Spinal cord (tissue), 10 donors: Measurements from ENCODE around the gene IL7R. TPM values are rescaled to one million over a fixed set of nuclear protein-coding genes. Genes with fewer than 3 reads are reported as not detected.

Experiments
- DNase-seq, 6 donors: peaks; one replicate each; pipeline versions ENCODE4 v3.0.0 to v3.0.0-alpha.2; 2013 to 2015; ENCODE audit warnings: low spot score in 6 of 6, low read depth in 4 of 6
- H3K27ac ChIP-seq: one replicate; pipeline ENCODE4 v1.5.1; 2013; ENCODE audit warnings: low read depth, low read length, control low read depth
- H3K27me3 ChIP-seq: one replicate; pipeline ENCODE4 v1.6.1; 2013; ENCODE audit warnings: low read length; ENCODE audit not compliant: control insufficient read depth, insufficient read depth
- H3K36me3 ChIP-seq: one replicate; pipeline ENCODE4 v1.6.1; 2013; ENCODE audit warnings: low read length; ENCODE audit not compliant: control insufficient read depth, insufficient read depth
- H3K4me1 ChIP-seq: one replicate; pipeline ENCODE4 v1.6.1; 2013; ENCODE audit warnings: low read length; ENCODE audit not compliant: control insufficient read depth, insufficient read depth
- H3K4me3 ChIP-seq: one replicate; pipeline ENCODE4 v1.5.1; 2013; ENCODE audit warnings: low read depth, low read length, control low read depth
- H3K9me3 ChIP-seq: one replicate; pipeline ENCODE4 v1.6.1; 2013; ENCODE audit warnings: low read length; ENCODE audit not compliant: control insufficient read depth, insufficient read depth
- whole genome bisulfite sequencing: methylation state at CpG from one replicate; pipeline ENCODE4 v1.1.5; 2013; ENCODE audit warnings: missing lambda C conversion rate; ENCODE audit not compliant: insufficient coverage; 5-methylcytosine and 5-hydroxymethylcytosine counted together
- polyA plus RNA-seq, 2 donors: library from polyadenylated mRNA; unstranded; fragments of 120-200 nt; gene quantifications; one replicate each; pipeline ENCODE4 v1.2.1, GENCODE V29; 2013; ENCODE audit not compliant: insufficient read length in 2 of 2
- small RNA-seq: library from RNA; depleted of rRNA; stranded (forward); fragments of <200 nt; gene quantifications from one replicate; pipeline ENCODE3, GENCODE V24; 2014; ENCODE audit warnings: low replicate concordance
- total RNA-seq, 2 donors: library from RNA; depleted of rRNA in 1 of 2; stranded (reverse); fragments of 120-200 nt in 1 of 2; fragments of >200 nt in 1 of 2; gene quantifications; one replicate each; pipeline versions ENCODE4 v1.2.3 to v1.2.4, GENCODE V29; 2013 to 2014
- donor health status: healthy.

IL7R gene
- total and polyA plus RNA-seq, 4 donors, result 0.50 to 2.1 (median 1.5) TPM

DNA sequence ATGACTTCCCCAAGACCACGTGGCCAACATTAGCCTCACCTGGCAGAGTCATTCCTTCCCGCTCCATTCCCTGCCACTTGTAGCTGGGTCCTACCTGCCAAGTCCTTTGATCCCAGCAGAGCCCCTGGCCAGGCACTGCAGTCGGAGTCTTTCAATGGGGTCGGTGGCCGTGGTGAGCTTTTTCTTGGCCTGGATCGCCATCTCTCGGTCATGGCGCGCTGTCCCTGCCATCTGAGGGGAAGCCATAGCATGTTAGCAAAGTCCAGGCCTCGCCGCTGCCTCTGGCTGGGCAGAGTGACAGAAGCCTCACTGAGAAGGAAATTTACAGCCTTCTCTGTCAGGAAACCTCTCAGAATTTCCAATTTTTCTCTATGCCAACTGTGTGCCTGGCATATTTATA, 64.2 kb downstream of the IL7R start:
- no peaks in the 10 kb centered on the region for H3K36me3 ChIP-seq
- H3K27ac ChIP-seq, result no peak overlapping the region
- H3K9me3 ChIP-seq, result no peaks in the 10 kb centered on the region
- H3K4me3 ChIP-seq, result no peak overlapping the region
- peak in 1 of 6 donors; percentile 28 for DNase-seq
- 62% methylated on average over 11 of the region's 11 CpGs for WGBS
- peaks cover 8% of the 10 kb centered on the region for H3K4me1 ChIP-seq
- peaks cover 15% of the 10 kb centered on the region for H3K27me3 ChIP-seq

DNA sequence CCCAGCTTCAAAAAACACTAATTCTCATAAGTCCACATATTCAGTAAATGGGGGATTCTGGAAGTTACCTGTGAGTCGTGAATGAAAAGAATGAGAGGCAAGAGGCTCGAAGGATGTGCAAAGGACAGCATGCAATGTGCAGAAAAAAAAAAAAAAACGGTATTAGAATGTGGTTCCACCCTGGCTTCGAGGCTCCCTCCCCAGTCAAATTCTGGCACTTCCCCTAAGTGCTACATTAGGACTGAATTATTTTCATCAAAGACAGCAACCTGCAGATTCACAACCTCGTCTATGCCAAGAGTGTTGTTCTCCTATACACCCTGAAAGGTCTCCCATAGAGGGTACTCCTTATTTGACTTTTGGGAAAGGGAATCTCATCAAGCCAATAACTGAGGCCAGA, 65.2 kb downstream of the IL7R start:
- peaks cover 15% of the 10 kb centered on the region for H3K27me3 ChIP-seq
- 83% methylated on average over 1 of the region's 5 CpGs for WGBS
- peaks cover 12% of the 10 kb centered on the region for H3K4me1 ChIP-seq
- H3K27ac ChIP-seq, result no peak overlapping the region
- H3K9me3 ChIP-seq, result no peaks in the 10 kb centered on the region
- H3K4me3 ChIP-seq, result no peak overlapping the region
- H3K36me3 ChIP-seq, result no peaks in the 10 kb centered on the region
- DNase-seq, result no peak

DNA sequence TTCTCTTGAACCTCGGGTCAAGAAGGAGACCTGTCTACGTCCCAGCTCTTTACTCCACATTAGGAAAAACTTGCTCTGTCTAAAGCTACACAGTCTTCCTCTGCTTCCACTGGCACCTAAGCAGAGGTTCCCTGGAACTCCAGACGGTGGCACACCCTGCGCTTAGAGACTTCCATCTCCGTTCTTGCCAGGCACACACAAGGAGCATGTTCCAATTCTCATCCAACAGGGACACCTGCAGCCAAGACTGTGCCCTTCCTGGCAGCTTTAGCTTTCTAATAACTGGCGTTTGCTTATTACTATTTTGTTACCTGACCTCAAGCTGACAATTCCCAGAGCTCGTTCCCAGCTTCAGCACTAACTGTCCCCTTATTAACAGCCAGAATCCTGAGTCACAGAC, 65.8 kb downstream of the IL7R start:
- Histone ChIP-seq H3K9me3 (no peaks in the 10 kb centered on the region), H3K4me3 (no peak overlapping the region), H3K27ac (no peak overlapping the region), H3K4me1 (peaks cover 12% of the 10 kb centered on the region), H3K27me3 (peaks cover 15% of the 10 kb centered on the region), H3K36me3 (no peaks in the 10 kb centered on the region)
- no peak for DNase-seq
- WGBS, result 78% methylated on average over 6 of the region's 7 CpGs

DNA sequence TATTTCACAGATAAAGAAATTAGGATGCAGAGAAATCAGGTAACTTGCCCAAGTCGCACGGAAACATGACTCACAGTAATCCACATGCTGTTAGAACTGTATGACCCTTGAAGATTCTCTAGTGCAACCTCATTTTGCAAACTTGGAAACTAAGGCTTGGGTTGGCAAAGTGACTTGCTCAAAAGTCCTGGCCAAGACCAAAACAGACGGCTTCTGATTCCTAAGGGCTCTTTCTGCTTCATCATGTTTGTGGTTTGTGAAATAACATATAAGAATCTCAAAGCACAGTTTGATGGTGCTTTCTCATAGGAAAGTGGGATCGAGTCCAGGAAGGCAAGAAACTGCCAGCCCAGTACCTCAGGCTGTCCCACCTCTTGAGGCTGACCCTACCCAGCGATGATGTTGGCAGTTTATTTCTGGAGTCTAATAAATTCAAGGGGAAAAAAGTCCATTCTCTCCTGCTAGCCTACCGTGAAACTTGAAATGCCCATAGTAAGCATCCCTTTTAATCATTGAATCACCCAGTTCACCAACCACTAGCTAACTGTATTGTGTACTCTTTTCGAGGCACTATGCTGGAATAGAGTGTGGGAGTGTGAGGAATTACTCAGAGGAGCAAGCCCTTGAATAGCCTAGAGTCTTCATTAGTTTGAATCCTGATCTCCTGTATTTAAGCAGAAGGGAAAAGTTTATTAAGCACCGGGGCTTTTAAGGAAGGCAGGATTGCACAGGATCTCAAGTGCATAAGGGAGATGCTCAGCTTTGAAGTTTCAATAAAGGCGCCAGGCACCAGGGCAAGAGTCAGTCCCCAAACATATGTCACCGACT, 67.6 kb downstream of the IL7R start:
- H3K4me3 ChIP-seq, result no peak overlapping the region

DNA sequence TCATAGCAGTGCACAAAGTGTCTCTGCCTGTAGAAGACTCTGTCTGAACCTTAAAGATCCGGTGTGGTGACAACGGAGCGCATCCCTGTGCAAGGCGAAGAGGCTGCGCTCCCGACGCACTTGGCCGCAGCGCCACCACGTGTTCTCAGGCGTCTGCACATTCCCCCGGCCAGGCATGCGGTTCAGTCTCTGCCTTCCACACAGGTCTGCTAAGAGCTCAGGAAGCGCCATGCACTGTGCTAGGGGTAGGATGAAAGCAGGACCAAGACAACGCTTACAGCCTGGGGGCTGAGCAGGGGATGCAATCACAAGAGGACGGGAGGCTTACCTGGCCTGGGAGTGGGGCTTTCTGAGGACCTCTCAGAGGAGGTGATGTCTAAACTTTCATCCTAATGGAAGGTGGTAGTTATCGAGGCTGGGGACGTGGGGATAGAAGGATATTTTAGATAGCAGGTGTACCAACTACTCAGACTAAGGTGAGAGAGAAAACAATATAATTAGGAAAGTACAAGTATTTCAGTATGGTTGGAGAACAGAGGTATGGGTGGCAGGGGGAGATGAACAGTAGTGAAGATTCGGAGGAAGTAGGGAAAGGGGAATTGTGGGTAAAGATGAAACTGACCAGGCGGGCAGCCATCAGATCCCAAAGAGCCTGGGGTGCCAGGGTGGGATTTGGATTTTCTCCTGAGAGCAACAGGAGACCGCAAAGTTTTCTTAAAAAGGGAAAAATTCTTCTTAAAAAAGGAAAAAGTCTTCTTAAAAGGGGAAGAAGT, 68.4 kb downstream of the IL7R start:
- Histone ChIP-seq H3K27me3 (peaks cover 15% of the 10 kb centered on the region), H3K4me1 (peaks cover 12% of the 10 kb centered on the region), H3K27ac (no peak overlapping the region), H3K36me3 (no peaks in the 10 kb centered on the region), H3K4me3 (no peak overlapping the region), H3K9me3 (no peaks in the 10 kb centered on the region)
- 11% methylated on average over 18 of the region's 21 CpGs for WGBS
- DNase-seq, result peak; percentile 38 to 94 (median 58)

More for the DNA sequence above, 67.6 kb downstream of the IL7R start:
- no peak overlapping the region for H3K27ac ChIP-seq
- 54% methylated on average over 5 of the region's 10 CpGs for WGBS
- peak in 1 of 6 donors; percentile 26 for DNase-seq
- no peaks in the 10 kb centered on the region for H3K36me3 ChIP-seq
- no peaks in the 10 kb centered on the region for H3K9me3 ChIP-seq
- peaks cover 12% of the 10 kb centered on the region for H3K4me1 ChIP-seq
- H3K27me3 ChIP-seq, result peaks cover 15% of the 10 kb centered on the region

DNA sequence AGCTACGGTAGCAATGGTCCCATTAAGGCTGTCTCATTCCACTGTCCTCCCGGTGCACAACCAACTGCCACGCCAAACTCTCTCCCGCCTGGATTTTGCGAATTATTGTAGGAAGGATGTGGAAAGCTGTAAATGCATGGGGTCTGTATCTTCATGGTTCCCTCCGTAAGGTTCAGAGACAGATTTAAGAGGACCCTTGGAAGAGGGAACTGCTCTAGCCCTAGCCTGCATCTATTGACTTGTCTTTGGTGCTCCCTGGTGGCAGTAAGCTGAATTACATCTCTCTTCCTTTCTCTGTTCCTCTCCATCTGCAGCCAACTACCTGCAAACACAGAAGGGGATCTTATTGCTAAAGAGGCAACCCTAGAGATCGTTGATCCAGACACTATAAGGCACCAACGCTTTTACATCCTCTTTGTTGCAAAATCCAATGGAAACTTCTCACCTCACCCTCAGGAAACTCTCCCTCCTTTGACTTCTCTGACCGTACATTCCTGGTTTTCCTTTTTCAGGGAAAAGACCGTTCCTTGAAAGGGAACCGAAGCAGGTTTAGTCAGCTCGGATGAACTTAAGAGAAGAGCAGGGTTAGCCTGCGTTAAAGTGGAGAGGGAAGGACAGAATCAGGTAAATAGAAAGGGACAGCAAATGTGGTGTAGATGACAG, 69.8 kb downstream of the IL7R start:
- Histone ChIP-seq H3K27me3 (peaks cover 15% of the 10 kb centered on the region), H3K27ac (no peak overlapping the region), H3K4me3 (peak overlapping the region; percentile 4), H3K4me1 (peaks cover 12% of the 10 kb centered on the region), H3K9me3 (no peaks in the 10 kb centered on the region), H3K36me3 (no peaks in the 10 kb centered on the region)
- WGBS, result 47% methylated on average over 8 of the region's 13 CpGs
- peak; percentile 62 to 96 (median 78) for DNase-seq

Small RNAs within 50 kb of the gene (small RNA-seq; reads per million reads assigned to genes)
- gene AC112204.1, result not detected

Other genes with a start within 250 kb of the IL7R start
- gene SPEF2, start 239.0 kb upstream of the IL7R start, total RNA-seq, result 10 to 100 TPM; 25.0 to 36.4 TPM
- 10 to 100 TPM; 14.9 to 18.5 TPM for gene SPEF2, start 239.0 kb upstream of the IL7R start, polyA plus RNA-seq
- gene CAPSL, start 81.7 kb downstream of the IL7R start, total RNA-seq, result 10 to 100 TPM in 1 of 2 donors, 1 to 10 TPM in 1; 2.6 to 24.2 TPM
- gene CAPSL, start 81.7 kb downstream of the IL7R start, polyA plus RNA-seq, result 1 to 10 TPM; 4.6 to 8.7 TPM
- gene UGT3A1, start 134.5 kb downstream of the IL7R start, total RNA-seq, result under 1 TPM in 1 of 2 donors, not detected in 1; under 0.01 TPM
- gene UGT3A1, start 134.5 kb downstream of the IL7R start, polyA plus RNA-seq, result under 1 TPM; 0.33 to 0.74 TPM
- gene UGT3A2, start 210.0 kb downstream of the IL7R start, total RNA-seq, result 1 to 10 TPM; 1.4 to 2.0 TPM
- under 1 TPM; 0.55 to 0.66 TPM for gene UGT3A2, start 210.0 kb downstream of the IL7R start, polyA plus RNA-seq